DMS114 treated with DMSO at 0.1 percent for 48 hours (cell line): ENCODE measurements around the gene PTCSC3.

Source experiments
- DNase-seq: peaks from one replicate; lab custom pipeline; 2025; ENCODE audit not compliant: unreplicated experiment; lab: John Stamatoyannopoulos, UW

PTCSC3 gene

DNA sequence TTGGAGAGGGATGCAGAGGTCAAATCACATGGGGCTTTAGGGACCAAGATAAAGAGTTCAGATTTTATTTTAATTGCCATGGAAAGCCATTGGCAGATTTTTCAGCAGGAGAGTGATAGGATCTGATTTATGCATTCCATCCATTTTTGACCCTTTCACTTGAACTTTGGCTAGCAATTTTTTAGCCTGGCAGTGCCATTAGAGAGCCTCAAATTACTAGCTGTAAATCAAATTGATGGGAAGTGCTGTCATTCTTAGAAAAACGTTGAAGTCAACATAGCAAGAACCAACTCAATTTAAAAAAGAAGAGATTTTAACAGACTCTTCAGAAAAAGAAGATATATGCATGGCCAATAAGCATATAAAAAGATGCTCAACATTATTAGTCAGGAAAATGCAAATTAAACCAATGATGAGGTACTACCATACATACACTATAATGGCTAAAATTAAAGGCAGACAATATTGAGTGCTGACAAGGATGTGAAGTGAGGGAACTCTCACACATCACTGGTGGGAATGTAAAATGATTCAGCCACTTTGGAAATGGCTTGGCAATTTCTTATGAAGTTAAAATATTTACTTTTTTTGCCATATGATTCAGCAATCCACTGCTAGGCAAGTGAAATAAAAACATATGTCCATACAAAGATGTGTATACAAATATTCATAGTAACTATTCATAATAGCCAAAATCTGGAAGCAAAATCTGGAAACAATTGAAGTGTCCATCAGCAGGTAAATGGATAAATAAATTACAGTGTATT lies 89.7 kb downstream of the PTCSC3 start:
- DNase-seq, result no peak

DNA sequence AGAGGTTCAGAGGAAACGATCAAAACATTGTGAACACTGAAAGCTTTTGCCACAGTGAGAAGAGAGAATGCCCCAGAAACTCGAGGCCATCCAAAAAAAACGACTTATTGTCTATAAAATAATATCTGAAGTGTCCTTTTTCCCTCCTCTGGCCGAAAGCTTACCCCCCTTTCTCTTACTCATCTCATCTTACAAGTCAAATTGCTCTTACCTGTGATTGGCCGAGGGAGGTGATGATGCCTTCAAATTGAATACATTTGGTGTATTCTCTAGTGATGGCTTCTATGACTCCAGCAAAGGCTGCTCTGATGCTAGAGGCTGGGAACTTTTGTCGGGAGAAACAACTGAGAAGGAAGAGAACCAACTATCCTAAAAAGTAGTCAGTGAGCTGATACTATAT lies 90.7 kb downstream of the PTCSC3 start:
- DNase-seq, result no peak
